Measurements from ENCODE around the gene CHI3L1.

DNA sequence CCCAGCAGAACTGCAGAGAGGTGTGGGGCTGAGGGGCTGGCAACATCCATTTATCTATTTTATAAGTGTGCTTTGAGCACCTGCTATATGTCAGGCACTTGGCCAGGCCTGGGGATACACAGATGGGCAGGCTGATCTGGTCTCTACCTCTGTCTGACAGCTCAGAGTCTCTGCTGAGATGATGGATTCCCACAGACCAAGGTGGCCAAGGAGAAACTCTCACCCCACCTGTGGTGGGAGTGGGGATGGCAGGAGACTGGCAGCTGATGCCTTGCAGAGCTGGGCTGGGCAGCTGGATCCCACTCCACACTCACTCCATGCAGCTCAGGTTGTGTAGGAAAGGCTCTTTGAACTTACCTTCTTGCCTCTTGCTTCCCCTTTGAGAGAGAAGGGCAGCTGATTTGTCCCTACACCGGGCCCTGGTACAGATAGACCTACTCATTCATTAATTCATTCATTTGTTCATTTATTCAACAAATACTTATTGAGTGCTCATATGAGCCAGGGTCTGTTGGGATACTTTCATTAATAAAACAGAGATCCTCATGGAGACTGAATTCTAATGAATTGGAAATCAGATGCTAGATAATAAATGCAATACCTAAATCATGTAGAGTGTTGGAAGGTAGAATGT is 50.0 kb downstream of the CHI3L1 start:
- TF ChIP-seq, protein P1, sequence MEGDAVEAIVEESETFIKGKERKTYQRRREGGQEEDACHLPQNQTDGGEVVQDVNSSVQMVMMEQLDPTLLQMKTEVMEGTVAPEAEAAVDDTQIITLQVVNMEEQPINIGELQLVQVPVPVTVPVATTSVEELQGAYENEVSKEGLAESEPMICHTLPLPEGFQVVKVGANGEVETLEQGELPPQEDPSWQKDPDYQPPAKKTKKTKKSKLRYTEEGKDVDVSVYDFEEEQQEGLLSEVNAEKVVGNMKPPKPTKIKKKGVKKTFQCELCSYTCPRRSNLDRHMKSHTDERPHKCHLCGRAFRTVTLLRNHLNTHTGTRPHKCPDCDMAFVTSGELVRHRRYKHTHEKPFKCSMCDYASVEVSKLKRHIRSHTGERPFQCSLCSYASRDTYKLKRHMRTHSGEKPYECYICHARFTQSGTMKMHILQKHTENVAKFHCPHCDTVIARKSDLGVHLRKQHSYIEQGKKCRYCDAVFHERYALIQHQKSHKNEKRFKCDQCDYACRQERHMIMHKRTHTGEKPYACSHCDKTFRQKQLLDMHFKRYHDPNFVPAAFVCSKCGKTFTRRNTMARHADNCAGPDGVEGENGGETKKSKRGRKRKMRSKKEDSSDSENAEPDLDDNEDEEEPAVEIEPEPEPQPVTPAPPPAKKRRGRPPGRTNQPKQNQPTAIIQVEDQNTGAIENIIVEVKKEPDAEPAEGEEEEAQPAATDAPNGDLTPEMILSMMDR (IDR thresholded peaks at IDR 0.05; ENCODE audit: borderline replicate concordance, extremely low read depth, low read length, poor library complexity, severe bottlenecking), result peak; percentile 17
- TF ChIP-seq EZH2 (IDR thresholded peaks at IDR 0.05; ENCODE audit: borderline replicate concordance, low read depth, low read length, severe bottlenecking), result no peak

Measured in DND-41 (cell line).